Thoracic aorta endothelial cell (primary cell): ENCODE measurements around the gene TMEM238L. TPM values are rescaled to one million over a fixed set of nuclear protein-coding genes. Genes with fewer than 3 reads are reported as not detected.

Experiments used
- small RNA-seq: library from RNA; depleted of rRNA; stranded (forward); fragments of <200 nt; gene quantifications from one replicate; pipeline ENCODE3, GENCODE V24; 2012
- total RNA-seq: library from RNA; depleted of rRNA; stranded (reverse); fragments of >200 nt; gene quantifications from 2 replicates; pipeline ENCODE4 v1.2.3, GENCODE V29; 2012

The TMEM238L gene
- total RNA-seq, result not detected in 2 replicates

GRCh38 chr17:10803830-10804475 is at the start of gene TMEM238L:
TSS of gene TMEM238L (minus strand) at chr17:10804099. CDS start at chr17:10803963, 136 bp downstream.

GRCh38 chr17:10837921-10838320 is 34.0 kb upstream of the TMEM238L start, which contains the start of gene PIRT:
TSS of gene PIRT (minus strand) at chr17:10838087. CDS start at chr17:10825645, 12,442 bp downstream.

Small RNA genes within 50 kb of the gene (small RNA-seq; reads per million reads assigned to genes)
- gene AC015908.2 (not detected), gene TMEM238L (not detected)

Other genes starting within 250 kb of the TMEM238L start
- gene MYH3, start 146.8 kb downstream of the TMEM238L start, total RNA-seq, result under 0.01 and 0.50 TPM in 2 replicates
- 23.1 and 26.7 TPM in 2 replicates for gene SCO1, start 106.6 kb downstream of the TMEM238L start, total RNA-seq
- gene ADPRM, start 106.5 kb downstream of the TMEM238L start, total RNA-seq, result 9.7 and 10.4 TPM in 2 replicates
- 1.1 and 2.0 TPM in 2 replicates for gene TMEM220, start 74.1 kb downstream of the TMEM238L start, total RNA-seq
- not detected in 2 replicates for gene PIRT, start 34.0 kb upstream of the TMEM238L start, total RNA-seq